NOMO-1 (cell line): Measurements from ENCODE around the gene GNB4.

Experiments used
- DNase-seq, 2 experiments: peaks; one replicate each; lab custom pipeline; 2025; ENCODE audit not compliant: unreplicated experiment in 2 of 2; lab: John Stamatoyannopoulos, UW

The GNB4 gene

GRCh38 chr3:179451265-179452175, at the start of gene GNB4:
TSS of gene GNB4 (minus strand) at chr3:179451470. CDS start at chr3:179426200, 25,270 bp downstream.
- peak; percentile 96 to 97 for DNase-seq

- DNase-seq: no peak
These were observed 44.2 kb upstream of the GNB4 start for GRCh38 chr3:179495483-179495882.

- DNase-seq: no peak
These were observed 42.0 kb upstream of the GNB4 start for GRCh38 chr3:179493260-179493659.

GRCh38 chr3:179488213-179488612, 36.9 kb upstream of the GNB4 start:
- DNase-seq: no peak

DNA sequence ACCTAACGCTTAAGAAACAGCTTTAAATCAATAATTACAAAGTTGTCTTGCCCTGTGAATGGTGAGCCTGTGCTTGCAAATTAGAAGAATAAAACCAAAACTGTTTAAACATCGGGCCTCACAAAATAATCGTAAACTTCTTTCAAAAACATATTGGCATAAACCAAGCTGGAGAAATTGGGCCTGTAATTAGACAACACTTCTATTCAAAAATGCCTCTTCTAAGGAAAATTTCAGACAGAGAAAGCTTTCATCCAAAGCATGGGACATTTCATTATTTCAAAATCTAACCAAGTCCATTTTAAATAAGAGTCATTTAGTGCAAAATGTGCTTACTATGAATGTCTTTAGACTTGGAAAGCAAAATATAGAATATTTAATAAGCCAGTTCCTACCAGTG, 35.5 kb upstream of the GNB4 start:
- DNase-seq: no peak

- DNase-seq: no peak
These were observed 31.6 kb upstream of the GNB4 start for GRCh38 chr3:179482857-179483256.

DNA sequence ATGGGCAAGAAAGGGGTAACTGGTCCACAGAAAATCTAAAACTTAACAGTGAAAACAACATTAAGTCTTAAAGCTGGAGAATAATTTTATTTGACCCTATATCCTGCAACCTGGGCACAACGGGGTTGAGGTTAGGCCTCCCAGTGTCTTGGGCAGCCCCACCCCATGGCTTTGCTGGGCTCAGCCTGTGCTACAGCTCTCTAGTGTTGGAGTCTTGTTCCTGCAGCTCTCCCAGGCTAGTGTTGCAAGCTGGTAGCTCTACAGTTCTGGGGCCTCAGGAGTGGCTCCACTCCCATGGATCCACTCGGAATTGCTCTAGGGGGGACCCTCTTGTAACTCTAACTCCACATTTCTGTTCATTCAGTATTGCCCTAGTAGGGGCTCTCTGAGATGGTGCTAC, 24.9 kb upstream of the GNB4 start:
- DNase-seq: no peak

GRCh38 chr3:179474480-179474879, 23.2 kb upstream of the GNB4 start:
- no peak for DNase-seq

GRCh38 chr3:179473565-179473964, 22.3 kb upstream of the GNB4 start:
- DNase-seq: peak; percentile 53 to 91

DNA sequence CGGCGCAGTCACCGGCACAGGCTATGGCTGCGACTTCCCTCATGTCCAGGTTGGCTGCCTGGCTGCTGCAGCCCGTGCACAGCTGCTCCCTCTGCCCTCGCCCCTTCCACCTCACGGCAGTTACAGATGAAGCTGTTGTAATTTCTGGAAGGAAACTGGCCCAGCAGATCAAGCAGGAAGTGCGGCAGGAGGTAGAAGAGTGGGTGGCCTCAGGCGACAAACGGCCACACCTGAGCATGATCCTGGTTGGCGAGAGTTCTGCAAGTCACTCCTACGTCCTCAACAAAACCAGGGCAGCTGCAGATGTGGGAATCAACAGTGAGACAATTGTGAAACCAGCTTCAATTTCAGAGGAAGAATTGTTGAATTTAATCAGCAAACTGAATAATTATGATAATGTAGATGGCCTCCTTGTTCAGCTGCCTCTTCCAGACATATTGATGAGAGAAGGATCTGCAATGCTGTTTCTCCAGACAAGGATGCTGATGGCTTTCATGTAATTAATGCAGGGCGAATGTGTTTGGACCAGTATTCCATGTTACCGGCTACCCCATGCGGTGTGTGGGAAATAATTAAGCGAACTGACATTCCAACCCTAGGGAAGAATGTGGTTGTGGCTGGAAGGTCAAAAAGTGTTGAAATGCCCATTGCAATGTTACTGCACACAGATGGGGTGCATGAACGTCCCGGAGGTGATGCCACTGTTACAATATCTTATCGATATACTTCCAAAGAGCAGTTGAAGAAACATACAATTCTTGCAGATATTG, 13.2 kb upstream of the GNB4 start:
- peak; percentile 69 to 71 for DNase-seq

DNA sequence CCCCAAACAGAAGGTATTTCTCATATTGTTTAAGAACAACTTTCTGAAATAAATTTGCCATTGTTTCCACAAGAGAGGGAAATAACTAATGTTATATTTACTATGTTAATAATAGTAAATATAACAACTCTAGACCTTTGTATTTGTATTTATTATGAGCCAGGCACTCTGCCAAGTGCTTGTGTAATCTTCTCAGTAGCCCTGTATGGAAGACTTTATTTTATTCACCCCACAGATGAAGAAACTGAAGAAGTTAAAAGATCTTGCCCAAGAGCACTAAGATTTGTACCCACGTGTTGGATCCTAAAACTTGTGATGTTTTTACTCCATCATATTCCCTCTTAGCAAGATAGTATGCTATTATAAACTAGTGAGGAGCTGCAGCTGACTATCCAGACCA, 12.0 kb upstream of the GNB4 start:
- peak; percentile 28 to 37 for DNase-seq

DNA sequence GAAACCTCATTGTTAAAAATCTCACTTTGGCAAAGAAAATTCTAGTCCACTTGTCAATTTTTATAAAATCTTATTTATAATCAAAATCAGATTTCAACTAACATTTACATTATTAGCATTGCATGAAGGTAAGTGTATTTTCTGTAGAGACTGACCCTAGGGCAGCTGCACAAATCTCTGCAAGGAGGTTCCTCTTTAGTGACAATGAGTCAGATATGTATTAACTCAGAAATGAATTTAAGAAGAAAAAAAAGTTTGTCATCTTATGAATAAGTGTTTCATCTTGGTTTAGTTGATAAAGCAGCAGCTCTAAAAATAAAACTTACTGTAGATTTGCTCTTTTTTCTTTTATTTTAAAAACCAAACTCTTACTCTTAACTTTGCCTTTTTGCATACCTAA, 9.0 kb upstream of the GNB4 start:
- peak in 1 of 2 experiments; percentile 31 for DNase-seq

GRCh38 chr3:179455954-179456353, 4.7 kb upstream of the GNB4 start:
- no peak for DNase-seq

DNA sequence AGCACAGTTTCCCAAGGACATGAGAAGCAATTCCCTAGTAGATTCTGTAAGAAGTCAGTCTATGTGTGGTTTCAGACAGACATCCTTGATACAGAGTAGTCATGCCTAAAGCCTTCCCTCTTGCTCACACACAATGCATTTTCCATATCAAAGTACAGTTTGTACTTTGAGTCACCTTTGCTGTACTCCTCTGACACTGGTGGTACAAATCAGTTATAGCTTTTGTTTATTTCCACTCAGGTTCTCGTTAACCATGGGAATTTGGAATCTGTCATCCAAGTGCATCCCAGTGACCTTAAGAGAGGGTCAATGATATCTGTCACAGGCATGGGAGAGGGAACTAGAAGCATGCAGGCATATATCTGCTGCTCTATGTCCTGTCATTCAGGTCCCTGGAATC, 3.6 kb upstream of the GNB4 start:
- no peak for DNase-seq

DNA sequence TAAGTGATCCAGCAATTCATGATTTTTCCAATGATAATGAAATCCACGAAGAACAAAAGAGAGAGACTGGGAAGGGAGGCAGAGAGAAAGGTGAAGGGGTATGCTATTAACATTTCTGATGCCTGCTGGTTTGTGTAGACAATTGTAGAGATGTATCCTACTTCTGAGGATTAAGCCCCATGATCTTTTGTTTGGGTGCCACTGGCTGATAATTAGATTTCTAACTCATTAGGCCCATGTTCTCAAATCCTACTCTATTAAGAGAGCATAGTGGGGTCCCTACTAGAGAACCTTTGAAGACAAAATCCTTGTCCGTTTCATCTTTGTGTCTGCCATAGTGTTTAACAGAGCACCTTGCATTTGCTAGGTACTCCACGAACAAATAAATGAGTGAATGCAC, 2.7 kb upstream of the GNB4 start:
- DNase-seq: no peak

GRCh38 chr3:179452872-179453271, 1.6 kb upstream of the GNB4 start:
- DNase-seq: no peak

DNA sequence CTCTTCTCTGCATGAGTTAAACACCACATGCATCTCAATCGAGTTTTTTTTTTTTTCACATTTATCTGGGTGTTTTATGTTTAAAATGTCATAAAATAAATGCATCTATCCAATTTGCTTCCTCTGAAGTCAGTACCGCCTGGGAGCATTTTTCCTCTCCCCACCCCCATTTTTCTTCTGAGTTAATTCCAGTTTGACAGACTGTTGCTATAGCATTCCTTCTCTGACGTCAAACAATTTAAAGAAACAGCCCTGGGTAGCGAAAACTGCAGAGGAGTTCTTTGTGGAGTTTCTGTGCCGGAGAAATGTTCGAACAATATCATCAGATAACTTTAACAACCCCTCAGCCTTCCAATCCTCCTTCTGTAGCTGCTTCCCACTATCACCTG, 900 bp upstream of the GNB4 start:
- DNase-seq: no peak

- peak; percentile 48 to 73 for DNase-seq
These were observed 387 bp downstream of the GNB4 start for GRCh38 chr3:179450901-179451264.

GRCh38 chr3:179450261-179450701, 989 bp downstream of the GNB4 start:
- DNase-seq: peak in 1 of 2 experiments; percentile 36

- DNase-seq: no peak
These were observed 1.6 kb downstream of the GNB4 start for GRCh38 chr3:179449636-179450035.

DNA sequence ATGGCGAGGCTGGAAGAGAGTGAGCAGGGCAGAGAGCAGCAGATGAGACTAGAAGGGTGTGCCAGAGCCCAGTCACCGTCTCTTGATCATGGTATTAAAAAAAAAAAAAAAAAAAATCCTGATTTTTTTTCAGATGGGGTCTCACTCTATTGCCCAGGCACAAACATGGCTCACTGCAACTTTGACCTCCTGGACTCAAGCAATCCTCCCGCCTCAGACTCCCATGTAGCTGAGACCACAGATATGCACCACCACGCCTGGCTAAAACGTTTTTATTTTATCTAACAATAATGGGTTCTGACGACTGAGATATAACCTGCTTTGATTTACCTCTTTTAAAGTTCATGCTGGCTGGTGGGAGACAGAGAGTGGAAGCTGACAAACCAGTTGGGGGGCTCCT, 4.0 kb downstream of the GNB4 start:
- DNase-seq: no peak

DNA sequence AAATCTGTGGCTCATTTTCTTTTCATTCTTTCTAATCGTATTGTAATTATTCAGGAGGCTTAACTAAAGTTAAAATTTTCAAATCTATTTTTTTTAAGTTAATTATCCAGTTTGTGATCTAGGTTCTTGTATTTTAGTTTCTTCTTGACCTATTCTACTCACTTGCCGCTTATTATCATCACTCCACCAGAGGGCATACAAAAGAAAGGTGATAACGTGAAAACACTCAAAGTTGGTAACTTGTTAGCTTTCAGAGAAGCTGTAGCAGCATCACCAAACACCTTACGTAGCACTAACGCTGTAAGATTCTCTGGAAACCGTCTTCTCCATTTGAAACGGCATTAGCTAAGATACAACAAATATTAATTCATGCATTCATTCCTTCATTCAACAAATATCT, 4.8 kb downstream of the GNB4 start:
- peak in 1 of 2 experiments; percentile 28 for DNase-seq
